ENCODE measurements around the gene SLC5A10.
"Not testable (repeated sequence)": the region's sequence is repeated elsewhere in the genome, so short reads cannot be mapped to it uniquely, and the experiment has no call there.

DNA sequence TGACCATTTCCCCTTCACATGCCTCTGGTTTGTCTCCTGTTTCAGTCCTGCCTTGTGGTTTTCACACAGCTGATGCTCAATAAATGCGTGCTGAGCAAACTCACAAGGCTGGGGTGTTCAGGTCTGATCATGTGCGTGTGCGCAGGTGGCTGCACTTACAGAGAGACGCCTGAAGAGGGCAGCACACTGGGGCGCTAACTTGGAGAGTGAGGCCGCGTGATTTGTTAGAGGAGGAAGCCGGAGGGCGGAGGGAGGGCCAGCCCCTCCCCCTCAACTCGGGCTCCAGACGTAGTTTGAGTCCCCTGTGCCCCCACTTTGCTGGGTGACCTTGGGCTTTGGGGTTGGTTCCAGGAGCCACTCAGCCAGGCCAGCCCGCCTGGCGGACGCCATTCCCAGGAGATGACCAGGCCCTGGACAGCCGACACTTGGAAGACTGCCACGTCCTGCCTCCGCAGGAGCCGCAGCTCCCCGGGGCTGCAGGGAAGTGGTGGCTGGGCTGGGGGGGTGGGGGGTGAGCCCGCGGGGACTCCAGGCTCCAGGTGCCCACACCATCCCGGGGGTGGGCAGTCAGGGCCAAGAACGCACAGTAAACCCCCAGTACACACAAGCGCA is 80.5 kb downstream of the SLC5A10 start:
- TF ChIP-seq, protein P1, sequence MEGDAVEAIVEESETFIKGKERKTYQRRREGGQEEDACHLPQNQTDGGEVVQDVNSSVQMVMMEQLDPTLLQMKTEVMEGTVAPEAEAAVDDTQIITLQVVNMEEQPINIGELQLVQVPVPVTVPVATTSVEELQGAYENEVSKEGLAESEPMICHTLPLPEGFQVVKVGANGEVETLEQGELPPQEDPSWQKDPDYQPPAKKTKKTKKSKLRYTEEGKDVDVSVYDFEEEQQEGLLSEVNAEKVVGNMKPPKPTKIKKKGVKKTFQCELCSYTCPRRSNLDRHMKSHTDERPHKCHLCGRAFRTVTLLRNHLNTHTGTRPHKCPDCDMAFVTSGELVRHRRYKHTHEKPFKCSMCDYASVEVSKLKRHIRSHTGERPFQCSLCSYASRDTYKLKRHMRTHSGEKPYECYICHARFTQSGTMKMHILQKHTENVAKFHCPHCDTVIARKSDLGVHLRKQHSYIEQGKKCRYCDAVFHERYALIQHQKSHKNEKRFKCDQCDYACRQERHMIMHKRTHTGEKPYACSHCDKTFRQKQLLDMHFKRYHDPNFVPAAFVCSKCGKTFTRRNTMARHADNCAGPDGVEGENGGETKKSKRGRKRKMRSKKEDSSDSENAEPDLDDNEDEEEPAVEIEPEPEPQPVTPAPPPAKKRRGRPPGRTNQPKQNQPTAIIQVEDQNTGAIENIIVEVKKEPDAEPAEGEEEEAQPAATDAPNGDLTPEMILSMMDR (IDR thresholded peaks at IDR 0.05; ENCODE audit: low read depth, low read length, missing input control): not testable (repeated sequence)
- not testable (repeated sequence) for TF ChIP-seq YY1 (IDR thresholded peaks at IDR 0.05); GABPA (IDR thresholded peaks at IDR 0.05 in 1 of 2, conservative IDR thresholded peaks at IDR 0.05 in 1 of 2); HNF4A (conservative IDR thresholded peaks at IDR 0.05)
- TF ChIP-seq, protein P2, sequence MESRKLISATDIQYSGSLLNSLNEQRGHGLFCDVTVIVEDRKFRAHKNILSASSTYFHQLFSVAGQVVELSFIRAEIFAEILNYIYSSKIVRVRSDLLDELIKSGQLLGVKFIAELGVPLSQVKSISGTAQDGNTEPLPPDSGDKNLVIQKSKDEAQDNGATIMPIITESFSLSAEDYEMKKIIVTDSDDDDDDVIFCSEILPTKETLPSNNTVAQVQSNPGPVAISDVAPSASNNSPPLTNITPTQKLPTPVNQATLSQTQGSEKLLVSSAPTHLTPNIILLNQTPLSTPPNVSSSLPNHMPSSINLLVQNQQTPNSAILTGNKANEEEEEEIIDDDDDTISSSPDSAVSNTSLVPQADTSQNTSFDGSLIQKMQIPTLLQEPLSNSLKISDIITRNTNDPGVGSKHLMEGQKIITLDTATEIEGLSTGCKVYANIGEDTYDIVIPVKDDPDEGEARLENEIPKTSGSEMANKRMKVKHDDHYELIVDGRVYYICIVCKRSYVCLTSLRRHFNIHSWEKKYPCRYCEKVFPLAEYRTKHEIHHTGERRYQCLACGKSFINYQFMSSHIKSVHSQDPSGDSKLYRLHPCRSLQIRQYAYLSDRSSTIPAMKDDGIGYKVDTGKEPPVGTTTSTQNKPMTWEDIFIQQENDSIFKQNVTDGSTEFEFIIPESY (IDR thresholded peaks at IDR 0.05): not testable (repeated sequence)

Measured in liver (tissue), 3 donors.